Activated naive CD4-positive, alpha-beta T cell treated with anti-CD3 and anti-CD28 coated beads, Interleukin-2, amount 50 U/mL, for 24 hours (primary cell): Measurements from ENCODE around the gene CTDNEP1.

Experiments used
- H3K27ac Mint-ChIP-seq: one replicate; pipeline ENCODE4 v1.8.0; 2021; ENCODE audit warnings: mild to moderate bottlenecking, mixed read lengths
- H3K27me3 Mint-ChIP-seq: one replicate; pipeline ENCODE4 v1.8.0; 2021; ENCODE audit warnings: mixed read lengths
- H3K36me3 Mint-ChIP-seq: one replicate; pipeline ENCODE4 v1.8.0; 2021; ENCODE audit warnings: mixed read lengths
- H3K4me1 Mint-ChIP-seq: one replicate; pipeline ENCODE4 v1.8.0; 2021; ENCODE audit warnings: mixed read lengths
- H3K4me3 Mint-ChIP-seq: one replicate; pipeline ENCODE4 v1.8.0; 2021; ENCODE audit warnings: mild to moderate bottlenecking, mixed read lengths
- H3K9me3 Mint-ChIP-seq: one replicate; pipeline ENCODE4 v1.8.0; 2021; ENCODE audit warnings: mixed read lengths

Gene CTDNEP1

GRCh38 chr17:7207120-7208001 lies 44.2 kb downstream of the CTDNEP1 start:
- no peaks in the 10 kb centered on the region for H3K9me3 Mint-ChIP-seq
- peak overlapping the region; percentile 90 for H3K27ac Mint-ChIP-seq
- H3K36me3 Mint-ChIP-seq: no peaks in the 10 kb centered on the region

GRCh38 chr17:7205561-7205960 lies 46.0 kb downstream of the CTDNEP1 start:
- peak overlapping the region; percentile 71 for H3K4me3 Mint-ChIP-seq
- no peaks in the 10 kb centered on the region for H3K9me3 Mint-ChIP-seq
- H3K27me3 Mint-ChIP-seq: no peaks in the 10 kb centered on the region
- no peaks in the 10 kb centered on the region for H3K36me3 Mint-ChIP-seq
- H3K27ac Mint-ChIP-seq: peak overlapping the region; percentile 90
- peaks cover 41% of the 10 kb centered on the region for H3K4me1 Mint-ChIP-seq

More at GRCh38 chr17:7207120-7208001, 44.2 kb downstream of the CTDNEP1 start:
- Mint-ChIP-seq H3K4me3 (no peak overlapping the region), H3K27me3 (no peaks in the 10 kb centered on the region), H3K4me1 (peaks cover 47% of the 10 kb centered on the region)

- peak overlapping the region; percentile 71 for H3K4me3 Mint-ChIP-seq
- peak overlapping the region; percentile 82 for H3K27ac Mint-ChIP-seq
- H3K4me1 Mint-ChIP-seq: peaks cover 37% of the 10 kb centered on the region
- no peaks in the 10 kb centered on the region for H3K36me3 Mint-ChIP-seq
- no peaks in the 10 kb centered on the region for H3K27me3 Mint-ChIP-seq
- H3K9me3 Mint-ChIP-seq: no peaks in the 10 kb centered on the region
These were observed 46.6 kb downstream of the CTDNEP1 start for GRCh38 chr17:7204828-7205461.

GRCh38 chr17:7204336-7204735 lies 47.2 kb downstream of the CTDNEP1 start:
- Mint-ChIP-seq H3K9me3 (no peaks in the 10 kb centered on the region), H3K4me1 (peaks cover 36% of the 10 kb centered on the region), H3K27ac (peak overlapping the region; percentile 82), H3K27me3 (no peaks in the 10 kb centered on the region), H3K36me3 (no peaks in the 10 kb centered on the region), H3K4me3 (peak overlapping the region; percentile 71)

GRCh38 chr17:7203391-7203790 lies 48.1 kb downstream of the CTDNEP1 start:
- no peaks in the 10 kb centered on the region for H3K36me3 Mint-ChIP-seq
- H3K9me3 Mint-ChIP-seq: no peaks in the 10 kb centered on the region
- no peaks in the 10 kb centered on the region for H3K27me3 Mint-ChIP-seq
- H3K4me1 Mint-ChIP-seq: peaks cover 36% of the 10 kb centered on the region
- H3K27ac Mint-ChIP-seq: no peak overlapping the region
- H3K4me3 Mint-ChIP-seq: peak overlapping the region; percentile 52

- no peaks in the 10 kb centered on the region for H3K9me3 Mint-ChIP-seq
- no peaks in the 10 kb centered on the region for H3K27me3 Mint-ChIP-seq
- H3K27ac Mint-ChIP-seq: no peak overlapping the region
- no peaks in the 10 kb centered on the region for H3K36me3 Mint-ChIP-seq
- H3K4me1 Mint-ChIP-seq: no peaks in the 10 kb centered on the region
- H3K4me3 Mint-ChIP-seq: no peak overlapping the region
These were observed 54.7 kb downstream of the CTDNEP1 start for GRCh38 chr17:7196651-7197401.

- Mint-ChIP-seq H3K4me1 (no peaks in the 10 kb centered on the region), H3K27me3 (no peaks in the 10 kb centered on the region), H3K36me3 (no peaks in the 10 kb centered on the region), H3K4me3 (no peak overlapping the region), H3K9me3 (no peaks in the 10 kb centered on the region), H3K27ac (no peak overlapping the region)
These were observed 55.6 kb downstream of the CTDNEP1 start for GRCh38 chr17:7195971-7196370.
